Right lung (tissue), 5 donors: ENCODE data around the gene SPATA2L. TPM values are rescaled to one million over a fixed set of nuclear protein-coding genes. Genes with fewer than 3 reads are reported as not detected.
A peak's percentile ranks its signal among the peaks of the same experiment; 100 is the strongest.
"Not testable (repeated sequence)": the region's sequence is repeated elsewhere in the genome, so short reads cannot be mapped to it uniquely, and the experiment has no call there.

ENCODE experiments used
- DNase-seq, 2 donors: peaks; one replicate each; pipeline ENCODE4 v3.0.0-alpha.2; 2013
- polyA plus RNA-seq, 5 donors: library from polyadenylated mRNA; unstranded; fragments of 120-200 nt; gene quantifications; one replicate each; pipeline versions ENCODE4 v1.2.1 to v1.2.3, GENCODE V29; 2013; ENCODE audit warnings: inconsistent platforms in 1 of 5, low replicate concordance in 1 of 5; ENCODE audit not compliant: insufficient read length in 5 of 5, insufficient read depth in 1 of 5

The SPATA2L gene
- polyA plus RNA-seq, 5 donors, result 1.9 to 7.1 (median 3.4) TPM

GRCh38 chr16:89709166-89709565 is 7.7 kb upstream of the SPATA2L start:
- DNase-seq, result no peak

- no peak for DNase-seq
Observed at GRCh38 chr16:89708481-89708931, 7.0 kb upstream of the SPATA2L start.

- DNase-seq, result no peak
Observed at GRCh38 chr16:89707695-89708094, 6.2 kb upstream of the SPATA2L start.

GRCh38 chr16:89706518-89707260 is 5.2 kb upstream of the SPATA2L start:
- no peak for DNase-seq

- DNase-seq, result no peak
Observed at GRCh38 chr16:89705006-89705405, 3.5 kb upstream of the SPATA2L start.

- DNase-seq, result no peak
Observed at GRCh38 chr16:89704281-89704680, 2.8 kb upstream of the SPATA2L start.

- DNase-seq, result peak in 1 of 2 donors; percentile 52
Observed at GRCh38 chr16:89700649-89701424, 668 bp downstream of the SPATA2L start.

GRCh38 chr16:89700100-89700648 is 1.3 kb downstream of the SPATA2L start:
- peak; percentile 98 for DNase-seq

- not testable (repeated sequence) for DNase-seq
Observed at GRCh38 chr16:89699629-89700099, 1.8 kb downstream of the SPATA2L start.

GRCh38 chr16:89698717-89699116 is 2.8 kb downstream of the SPATA2L start:
- not testable (repeated sequence) for DNase-seq

GRCh38 chr16:89697616-89698331 is 3.7 kb downstream of the SPATA2L start:
- DNase-seq, result no peak

GRCh38 chr16:89697161-89697615 is 4.3 kb downstream of the SPATA2L start:
- no peak for DNase-seq

- no peak for DNase-seq
Observed at GRCh38 chr16:89696670-89697128, 4.8 kb downstream of the SPATA2L start.

- DNase-seq, result no peak
Observed at GRCh38 chr16:89695875-89696669, 5.4 kb downstream of the SPATA2L start.

GRCh38 chr16:89695086-89695874 is 6.2 kb downstream of the SPATA2L start:
- DNase-seq, result no peak

GRCh38 chr16:89694784-89695085 is 6.8 kb downstream of the SPATA2L start:
- not testable (repeated sequence) for DNase-seq

- no peak for DNase-seq
Observed at GRCh38 chr16:89693931-89694783, 7.3 kb downstream of the SPATA2L start.

- no peak for DNase-seq
Observed at GRCh38 chr16:89693289-89693731, 8.2 kb downstream of the SPATA2L start.

- no peak for DNase-seq
Observed at GRCh38 chr16:89691986-89692569, 9.4 kb downstream of the SPATA2L start.
